Measurements from ENCODE around the gene NNT.
"Not testable (repeated sequence)": the region's sequence is repeated elsewhere in the genome, so short reads cannot be mapped to it uniquely, and the experiment has no call there.

Gene NNT

DNA sequence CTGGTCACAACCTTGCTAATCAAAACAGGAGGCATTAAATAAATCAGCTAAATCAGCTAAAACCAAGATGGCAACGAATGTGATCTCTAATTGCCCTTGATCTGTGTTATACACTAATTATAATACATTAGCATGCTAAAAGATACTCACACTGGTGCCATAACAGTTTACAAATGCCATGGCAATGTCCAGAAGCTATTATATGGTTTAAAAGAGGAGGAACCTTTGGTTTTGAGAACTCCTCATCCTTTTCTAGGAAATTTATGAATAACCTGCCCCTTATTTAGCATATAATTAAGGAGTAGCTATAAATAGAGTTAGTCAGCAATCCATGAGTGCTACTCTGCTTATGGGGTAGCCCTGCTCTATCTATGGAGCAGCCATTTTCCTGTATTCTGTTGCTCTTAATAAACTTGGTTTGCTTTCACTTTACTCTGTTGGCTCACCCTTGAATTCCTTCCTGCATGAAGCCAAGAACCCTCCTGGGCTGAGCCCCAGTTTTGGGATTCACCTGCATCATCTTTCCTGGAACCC, 18.7 kb upstream of the NNT start:
- DNase-seq: no peak

DNA sequence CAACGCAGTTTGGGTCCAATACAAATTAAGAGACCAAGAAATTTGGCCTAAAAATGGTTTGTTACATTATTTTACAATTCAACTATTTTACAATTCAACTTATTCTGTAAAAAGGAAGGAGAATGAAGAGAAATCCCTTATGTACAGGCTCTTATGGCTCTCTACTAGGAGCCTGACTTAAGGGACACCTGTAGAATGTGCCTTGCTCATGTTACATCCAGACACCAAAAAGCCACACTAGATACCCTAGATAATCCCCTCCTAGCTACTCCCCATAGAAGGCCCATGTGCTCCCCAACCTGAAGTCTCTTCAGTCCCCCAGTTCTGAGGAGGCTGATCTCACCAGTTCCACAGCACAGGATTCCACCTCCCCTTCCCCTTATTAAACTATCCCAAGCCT, 14.1 kb upstream of the NNT start:
- DNase-seq: no peak

DNA sequence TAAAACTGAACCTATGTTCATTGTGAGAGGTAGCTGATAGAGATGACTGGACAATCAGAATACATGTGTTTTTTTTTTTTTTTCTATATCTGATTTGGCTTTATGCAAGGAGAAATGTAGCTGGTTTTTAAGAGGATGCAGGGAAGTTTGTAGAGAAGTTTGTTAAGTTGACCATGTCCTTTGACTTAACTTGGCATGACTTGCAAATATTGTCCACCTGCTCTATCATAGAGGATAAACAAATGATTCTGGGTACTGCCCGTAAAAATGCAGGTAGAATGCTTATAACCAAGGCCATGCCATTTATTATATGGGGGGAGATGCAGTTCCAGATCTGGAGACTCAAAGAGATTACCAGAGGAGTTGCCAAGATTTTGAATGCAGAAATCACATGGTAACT, 13.7 kb upstream of the NNT start:
- no peak for DNase-seq

DNA sequence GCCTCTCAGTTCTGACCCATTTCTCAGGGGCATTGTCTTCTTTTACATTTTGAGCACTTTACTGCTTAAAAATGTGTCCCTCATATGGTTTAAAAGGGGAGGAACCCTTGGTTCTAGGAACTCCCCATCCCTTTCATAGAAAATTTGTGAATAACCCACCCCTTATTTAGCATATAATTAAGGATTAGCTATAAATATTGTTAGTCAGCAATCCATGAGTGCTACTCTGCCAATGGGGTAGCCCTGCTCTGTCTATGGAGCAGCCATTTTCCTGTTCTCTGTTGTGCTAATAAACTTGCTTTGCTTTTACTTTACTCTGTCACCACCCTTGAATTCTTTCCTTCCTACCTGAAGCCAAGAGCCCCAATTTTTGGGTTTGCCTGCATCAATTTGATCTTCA, 12.3 kb upstream of the NNT start:
- DNase-seq: no peak

DNA sequence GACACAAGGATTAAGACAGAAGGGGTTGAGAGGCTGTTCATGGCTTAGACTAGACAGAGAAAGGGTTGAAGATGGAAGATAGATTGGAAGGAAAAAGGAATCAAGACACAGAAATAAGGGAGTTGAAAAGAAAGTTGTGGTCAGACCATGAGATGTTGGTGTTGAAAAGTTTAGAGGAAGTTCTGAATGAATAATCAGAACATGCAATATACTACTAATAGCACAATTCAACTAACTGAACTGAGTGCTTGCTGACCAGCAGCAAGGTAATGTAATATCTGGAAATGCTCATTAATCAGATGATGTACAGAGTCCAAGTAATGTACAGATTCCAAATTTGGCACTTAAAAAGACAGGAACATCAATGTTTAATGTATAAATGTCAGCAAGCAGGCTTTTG, 10.6 kb upstream of the NNT start:
- DNase-seq: no peak

DNA sequence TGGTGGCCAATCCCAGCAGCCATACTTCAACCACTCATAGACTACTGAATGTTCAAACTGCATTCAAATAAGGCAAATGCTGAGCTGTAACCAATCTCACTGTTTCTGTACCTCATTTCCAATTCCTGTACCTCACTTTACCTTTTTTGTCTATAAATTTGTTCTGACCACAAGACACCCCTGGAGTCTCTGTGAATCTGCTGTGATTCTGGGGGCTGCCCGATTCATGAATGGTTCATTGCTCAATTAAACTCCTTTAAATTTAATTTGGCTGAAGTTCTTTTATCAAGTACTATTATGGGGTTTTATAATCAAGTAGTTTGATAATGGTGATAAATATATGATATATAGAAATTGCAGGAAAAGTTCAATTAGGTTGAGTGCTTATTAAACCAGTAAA, 4.1 kb upstream of the NNT start:
- not testable (repeated sequence) for DNase-seq

DNA sequence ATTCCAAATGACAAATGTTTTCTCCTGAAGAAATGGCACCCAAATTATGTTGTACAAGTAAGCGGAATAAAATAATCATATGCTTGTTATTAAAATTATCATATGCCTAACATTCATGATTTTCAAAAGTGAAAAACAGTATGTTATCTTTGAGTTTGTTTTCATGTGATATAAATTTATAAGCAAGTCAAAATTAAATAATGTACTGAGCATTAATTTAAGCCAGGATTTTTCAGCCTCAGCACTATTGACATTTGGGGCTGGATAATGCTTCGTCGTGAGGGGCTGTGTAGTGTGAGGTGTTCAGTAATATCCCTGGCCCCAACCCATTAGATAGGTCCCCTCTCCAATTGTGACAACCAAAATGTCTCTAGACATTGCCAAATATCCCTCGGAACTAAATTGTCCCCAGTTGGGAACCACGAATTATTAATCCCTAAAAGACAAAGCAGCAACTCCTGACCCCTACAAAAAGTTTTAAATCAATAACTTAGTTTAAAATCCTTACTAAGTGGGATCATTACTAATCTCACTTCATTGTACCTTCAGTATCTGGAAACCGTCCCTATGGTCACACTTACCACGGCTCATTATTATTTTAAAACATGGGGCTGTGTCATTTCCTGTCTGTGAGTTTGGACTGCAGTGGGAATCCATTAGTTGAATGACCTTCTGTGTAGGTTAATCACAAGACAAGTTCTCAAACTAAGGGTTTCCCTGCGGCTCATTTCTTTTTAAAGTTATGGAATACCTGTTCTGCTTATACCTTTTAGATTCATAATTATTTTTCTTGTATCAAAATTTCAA, 1.3 kb upstream of the NNT start:
- no peak for DNase-seq

DNA sequence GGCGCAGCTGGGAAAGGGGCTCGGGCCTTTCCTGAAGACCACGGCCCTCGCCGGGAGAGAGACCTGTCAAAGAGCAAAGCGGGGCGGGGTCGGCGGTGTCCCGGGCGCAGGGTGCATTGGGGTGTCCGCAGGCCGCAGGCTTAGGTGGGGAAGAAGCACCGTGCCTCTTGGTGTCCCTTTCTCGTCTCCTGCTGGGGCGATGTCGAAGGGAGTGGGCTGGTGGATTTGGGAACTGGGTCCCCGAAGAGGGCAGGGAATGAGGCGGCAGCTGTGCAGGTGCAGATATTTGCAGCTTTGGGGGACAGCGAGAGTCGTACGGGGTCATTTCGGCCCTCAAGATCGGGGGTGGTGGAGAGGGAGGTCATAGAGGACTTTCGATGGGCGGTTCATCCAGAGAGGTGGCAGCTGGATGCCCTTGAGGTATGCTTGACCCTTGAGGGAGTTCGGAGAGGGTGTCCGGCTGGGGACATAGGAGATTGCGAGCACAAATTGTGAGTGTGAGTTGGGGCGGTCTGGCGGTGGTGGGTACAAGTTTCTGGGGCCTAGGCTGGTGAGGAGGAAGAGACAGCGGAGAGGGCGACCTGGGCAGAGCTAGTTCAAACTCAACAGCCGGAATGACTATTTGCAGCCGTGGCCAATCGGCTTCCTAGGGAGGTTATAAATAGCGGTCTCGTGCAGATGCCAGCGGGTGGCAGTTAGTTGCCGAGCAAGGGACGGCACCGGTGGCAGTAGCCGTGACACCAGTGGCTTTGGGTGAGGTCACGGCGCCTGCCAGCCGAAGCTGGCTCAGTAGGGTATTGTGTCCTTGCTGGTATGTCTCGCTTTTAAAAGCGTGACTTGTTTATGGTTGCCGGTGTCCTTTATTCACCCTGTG, 601 bp downstream of the NNT start:
- peak; percentile 41 for DNase-seq

DNA sequence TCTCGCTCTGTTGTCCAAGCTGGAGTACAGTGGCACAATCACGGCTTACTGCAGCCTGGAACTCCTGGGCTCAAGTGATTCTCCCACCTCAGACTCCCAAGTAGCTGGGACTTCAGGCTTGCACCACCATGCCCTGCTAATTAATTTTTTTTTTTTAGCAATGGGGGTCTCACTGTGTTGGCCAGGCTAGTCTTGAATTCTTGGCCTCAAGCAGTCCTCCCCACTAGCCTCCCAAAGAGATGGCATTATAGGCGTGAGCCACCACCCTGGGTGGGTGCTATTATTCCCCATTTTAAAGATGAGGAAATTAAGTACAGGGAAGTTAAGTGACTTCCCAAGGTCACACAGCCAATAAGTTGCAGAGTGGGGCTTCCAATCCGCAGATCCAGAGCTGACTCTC, 1.7 kb downstream of the NNT start:
- no peak for DNase-seq

DNA sequence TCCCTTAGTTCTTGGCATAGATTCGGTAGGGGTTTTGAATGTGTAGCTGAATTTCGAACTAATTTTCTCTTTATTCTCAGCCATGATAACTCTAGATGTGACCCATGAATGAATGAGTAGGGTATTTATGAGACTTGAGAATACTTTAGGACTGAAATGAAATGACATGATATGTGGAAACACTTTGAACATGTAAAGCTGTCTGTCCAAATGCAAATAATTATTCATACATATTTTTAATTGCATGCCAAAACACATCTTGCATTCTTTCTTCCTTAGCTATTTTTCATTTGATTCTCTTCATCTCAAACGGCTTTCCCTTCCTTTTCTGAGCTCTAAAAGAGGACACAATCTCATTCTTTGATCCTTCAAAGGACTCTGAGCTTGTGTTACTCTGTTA, 3.4 kb downstream of the NNT start:
- DNase-seq: no peak

DNA sequence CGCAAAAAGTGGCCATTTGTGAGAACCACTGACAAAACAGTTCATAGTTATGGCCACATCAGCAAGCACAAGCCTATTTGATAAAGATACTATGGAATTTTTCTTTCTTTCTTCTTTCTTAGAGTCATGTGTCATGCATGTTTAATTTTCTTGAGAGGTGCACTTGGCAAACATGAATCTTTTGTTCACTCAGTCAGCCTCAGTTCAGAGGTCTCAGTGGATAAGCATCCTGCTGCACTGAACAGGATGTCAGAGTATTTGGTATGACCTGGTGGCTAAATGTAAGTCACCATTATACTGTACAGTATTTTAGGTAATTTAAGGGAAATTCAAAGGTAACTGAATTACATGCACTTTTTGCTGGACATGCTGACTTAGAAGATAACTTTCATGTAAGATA, 5.4 kb downstream of the NNT start:
- DNase-seq: no peak

DNA sequence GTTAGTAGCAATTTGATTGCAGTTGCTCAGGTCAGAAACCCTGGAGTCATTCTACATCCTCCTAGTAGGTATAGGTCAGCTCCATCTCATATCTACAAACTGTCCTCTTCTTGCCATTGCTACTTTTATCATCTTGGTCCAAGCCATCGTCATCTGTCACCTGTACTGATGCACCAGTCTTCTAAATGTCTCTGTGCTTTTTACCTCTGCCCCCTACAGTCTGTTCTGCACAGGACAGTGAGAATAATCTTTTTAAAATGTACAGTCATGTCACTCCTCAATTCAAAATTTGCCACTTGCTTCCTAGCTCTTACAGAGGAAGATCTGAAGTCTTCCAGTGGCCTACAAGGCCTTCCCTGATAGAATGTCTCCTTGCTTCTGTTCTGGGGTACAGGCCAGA, 6.8 kb downstream of the NNT start:
- no peak for DNase-seq

DNA sequence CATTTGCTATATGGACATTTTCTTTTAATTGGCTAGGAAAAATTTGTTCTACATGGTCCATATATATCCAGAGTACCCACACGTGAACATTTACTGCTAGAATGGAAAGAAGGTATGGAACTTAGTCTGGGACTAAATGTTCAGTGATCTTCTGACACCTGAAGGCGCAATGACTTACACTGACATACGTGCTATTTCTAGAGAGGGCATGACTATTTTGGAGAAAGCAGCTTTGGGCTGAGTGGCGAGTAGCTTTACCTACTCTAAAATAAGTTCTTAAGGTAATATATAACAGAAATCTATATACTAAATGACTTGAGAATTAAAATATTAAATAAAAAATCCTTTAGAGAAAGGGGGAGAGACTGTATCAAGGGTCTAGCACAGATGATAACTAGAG, 10.4 kb downstream of the NNT start:
- DNase-seq: no peak

DNA sequence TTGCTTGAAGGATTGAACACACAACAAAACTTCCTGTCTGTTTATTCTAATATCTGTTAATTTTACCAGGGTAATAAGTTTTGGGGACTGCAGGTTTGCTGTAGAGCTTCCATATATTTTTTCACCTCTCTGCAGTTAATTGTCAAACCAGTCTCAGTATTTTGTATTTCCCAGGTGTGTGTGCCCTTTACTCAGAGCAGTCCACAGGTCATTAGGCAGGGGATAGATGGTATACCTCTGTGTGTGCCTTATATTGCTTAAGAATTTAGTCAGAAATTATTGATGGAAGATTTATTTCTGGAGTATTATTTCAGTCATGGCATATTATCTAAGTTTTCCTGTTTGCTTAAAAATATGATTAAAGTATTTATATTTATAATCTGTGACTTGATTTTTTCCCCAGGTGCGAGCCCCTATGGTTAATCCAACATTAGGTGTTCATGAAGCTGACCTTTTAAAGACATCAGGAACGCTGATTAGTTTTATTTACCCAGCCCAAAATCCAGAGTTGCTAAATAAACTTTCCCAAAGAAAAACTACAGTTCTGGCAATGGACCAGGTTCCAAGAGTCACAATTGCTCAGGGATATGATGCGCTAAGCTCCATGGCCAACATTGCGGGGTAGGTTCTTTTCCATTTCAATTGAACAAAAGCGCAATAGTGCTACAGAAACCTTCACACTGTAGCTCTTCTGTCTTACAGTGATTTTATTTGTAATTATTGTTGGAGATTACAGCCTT, 12.6 kb downstream of the NNT start:
- DNase-seq: no peak

DNA sequence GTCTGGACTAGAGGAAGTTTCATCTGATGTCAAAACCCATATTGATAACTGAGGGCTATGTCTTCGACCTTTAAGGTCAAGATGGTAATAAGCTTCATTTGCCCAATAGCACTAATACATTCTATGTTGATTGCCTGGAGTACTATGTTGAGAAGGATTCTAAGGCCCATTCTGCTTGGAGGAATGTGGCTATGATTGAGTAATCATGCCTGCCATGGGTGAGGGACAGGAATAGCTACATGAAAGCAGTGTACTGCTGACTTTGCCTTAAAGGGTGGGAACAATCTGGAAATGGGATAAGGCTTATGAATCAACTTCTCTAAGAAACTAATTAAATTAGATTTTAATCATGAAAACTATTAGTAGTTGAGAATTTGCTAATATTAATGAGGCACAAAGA, 13.6 kb downstream of the NNT start:
- no peak for DNase-seq

DNA sequence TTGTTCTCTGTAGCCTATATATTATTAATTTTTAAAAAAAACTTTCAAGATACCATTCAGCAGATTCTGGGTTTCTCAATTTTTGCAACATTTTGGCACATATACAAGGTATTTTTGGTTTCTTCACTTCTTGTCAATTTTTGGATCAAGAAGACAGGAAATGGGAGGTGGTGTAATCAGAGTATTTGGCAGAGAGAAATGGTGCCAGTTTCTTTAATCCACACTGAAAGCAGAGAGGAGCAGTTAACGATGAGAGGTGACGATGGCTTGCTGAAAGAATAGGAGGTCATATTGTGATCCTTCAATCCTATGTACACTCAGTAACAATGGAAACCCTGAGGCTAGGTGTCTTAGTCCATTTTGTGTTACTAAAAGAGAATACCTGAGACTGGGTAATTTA, 16.4 kb downstream of the NNT start:
- no peak for DNase-seq

DNA sequence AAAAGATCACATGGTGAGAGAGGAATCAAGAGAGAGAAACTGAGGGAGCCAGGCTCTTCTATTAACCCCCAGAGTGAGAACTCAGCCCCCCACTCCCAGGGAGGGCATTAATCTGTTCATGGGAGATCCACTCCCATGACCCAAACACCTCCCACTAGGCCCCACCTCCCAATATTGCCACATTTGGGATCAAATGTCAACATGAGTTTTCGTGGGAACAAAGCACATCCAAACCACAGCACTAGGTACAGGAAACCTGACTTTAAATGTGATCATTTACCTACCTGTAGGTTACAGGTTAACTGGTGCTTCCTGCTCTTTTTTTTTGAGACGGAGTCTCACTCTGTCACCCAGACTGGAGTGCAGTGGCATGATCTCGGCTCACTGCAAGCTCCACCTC, 16.9 kb downstream of the NNT start:
- DNase-seq: no peak

DNA sequence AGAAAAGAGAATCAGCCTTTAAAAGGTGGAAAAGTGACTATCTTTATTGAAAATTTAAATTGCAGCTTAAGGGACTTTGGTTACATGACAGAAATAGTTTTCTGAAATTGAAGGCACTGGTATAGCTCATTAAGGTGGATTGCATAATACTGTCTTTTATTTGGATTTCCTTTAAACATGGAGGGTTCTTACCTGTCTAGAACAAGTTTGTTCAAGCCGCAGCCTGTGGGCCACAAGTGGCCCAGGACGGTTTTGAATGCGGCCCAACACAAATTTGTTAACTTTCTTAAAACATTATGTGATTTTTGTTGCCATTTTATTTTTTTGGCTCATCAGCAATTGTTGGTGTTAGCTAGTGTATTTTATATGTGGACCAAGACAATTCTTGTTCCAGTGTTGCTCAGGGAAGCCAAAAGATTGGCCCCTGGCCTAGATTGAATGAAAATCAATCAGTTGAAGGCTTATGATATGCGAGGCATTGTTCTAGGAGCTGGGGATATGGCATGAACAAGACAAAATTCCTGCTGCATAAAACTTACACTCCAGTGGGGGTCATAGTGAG, 18.0 kb downstream of the NNT start:
- no peak for DNase-seq

DNA sequence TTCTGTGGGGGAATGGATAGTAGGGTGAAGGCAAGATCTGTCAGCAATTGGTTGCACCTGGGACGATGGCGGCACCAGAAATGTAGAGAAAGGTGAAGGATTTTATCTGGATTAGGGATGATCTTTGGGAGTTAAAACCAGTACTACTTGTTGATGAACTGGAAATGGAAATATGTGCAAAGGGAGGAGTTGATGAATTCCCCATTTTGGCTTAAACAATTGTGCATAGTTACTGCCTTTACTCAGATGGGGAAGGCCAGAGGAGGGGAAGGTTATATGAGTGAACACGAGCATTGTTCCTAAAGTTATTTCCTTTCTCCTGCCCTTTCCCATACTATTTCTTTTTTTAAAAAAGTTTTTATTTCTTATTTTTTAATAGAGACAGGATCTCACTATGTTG, 19.1 kb downstream of the NNT start:
- no peak for DNase-seq

DNA sequence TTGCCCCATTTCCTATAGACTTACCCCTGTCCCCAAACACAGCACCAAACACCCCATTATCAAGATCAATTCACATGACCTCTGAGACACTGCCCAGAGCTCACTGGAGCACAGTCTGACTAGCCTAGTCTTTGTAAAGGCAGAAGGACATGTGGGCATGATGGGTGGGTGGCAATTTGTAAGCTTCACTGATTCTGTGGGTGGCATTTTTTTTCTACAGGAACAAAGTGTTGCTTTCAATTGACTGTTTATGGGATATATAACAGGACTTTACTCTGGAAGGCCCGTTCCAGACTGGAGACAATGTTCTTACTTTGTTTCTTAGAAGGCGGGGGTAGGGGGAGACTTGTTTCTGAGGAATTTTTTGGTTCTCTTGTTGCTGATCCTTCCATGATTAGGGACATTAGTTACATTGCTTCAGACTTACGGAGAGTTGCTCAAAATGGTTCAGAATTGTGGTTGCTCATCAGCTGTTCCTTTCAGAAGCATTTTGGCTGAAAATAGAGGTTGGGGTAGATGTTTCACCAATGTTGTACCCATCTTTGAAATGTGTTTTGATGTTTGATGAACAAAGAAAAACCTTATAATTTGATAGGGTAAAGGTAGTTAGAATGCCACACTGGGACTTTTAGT, 20.2 kb downstream of the NNT start:
- no peak for DNase-seq

DNA sequence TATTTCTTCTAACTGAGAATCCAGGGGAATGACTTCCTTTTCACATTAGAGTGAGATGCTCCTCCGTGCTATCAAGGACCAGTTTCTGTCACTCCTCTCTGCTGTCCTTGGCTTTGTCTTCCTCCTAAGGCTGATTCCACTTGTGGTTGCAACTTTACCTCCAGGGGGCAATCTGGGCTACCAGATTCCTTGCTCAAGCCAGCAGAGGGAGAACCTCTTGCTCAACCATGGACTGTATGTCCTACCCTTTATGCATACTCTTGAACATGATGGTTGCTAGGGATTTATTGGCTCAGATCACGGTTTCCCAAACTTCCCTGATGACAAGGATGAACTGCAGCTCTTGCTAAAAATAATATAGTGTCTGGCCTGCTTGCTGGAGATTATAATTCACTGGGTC, 24.0 kb downstream of the NNT start:
- no peak for DNase-seq

DNA sequence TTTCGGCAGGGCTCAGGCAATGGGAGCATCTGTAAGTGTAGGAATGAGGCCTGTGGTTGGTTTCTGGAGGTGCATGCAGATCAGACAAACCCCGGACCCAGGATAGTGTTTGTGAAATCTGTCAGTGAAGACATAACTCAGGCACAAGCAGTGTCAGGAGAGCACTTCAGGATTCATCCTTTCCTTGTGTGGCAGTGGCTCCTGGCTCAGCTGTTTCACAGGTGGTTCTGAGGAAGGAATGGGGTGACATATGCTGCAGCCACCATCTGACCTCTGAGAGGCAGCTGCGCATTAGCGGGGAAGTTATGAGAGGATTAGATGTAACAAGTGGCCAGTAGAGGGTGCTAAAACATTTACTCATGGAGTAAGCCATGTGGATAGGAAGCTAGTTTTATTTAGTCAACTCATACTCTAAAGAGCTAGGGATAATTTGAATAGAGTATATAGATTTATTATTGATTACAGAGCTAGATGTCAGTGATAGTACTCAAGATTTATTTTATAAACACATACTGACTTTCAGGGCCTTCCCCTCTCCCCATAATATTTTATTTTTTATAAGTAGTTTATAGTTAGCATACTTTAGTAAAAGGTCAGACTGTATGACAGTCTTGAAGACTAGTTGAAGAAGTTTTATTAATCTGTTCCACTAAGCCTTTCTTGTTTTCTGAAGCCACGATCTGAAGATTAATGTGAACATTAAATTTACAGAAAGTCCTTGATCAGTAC, 28.4 kb downstream of the NNT start:
- DNase-seq: no peak
